ENCODE results near the gene PURA.

The PURA gene

GRCh38 chr5:140159014-140159927 lies 45.4 kb downstream of the PURA start:
- DNase-seq (ENCODE audit: low read depth): no peak

DNA sequence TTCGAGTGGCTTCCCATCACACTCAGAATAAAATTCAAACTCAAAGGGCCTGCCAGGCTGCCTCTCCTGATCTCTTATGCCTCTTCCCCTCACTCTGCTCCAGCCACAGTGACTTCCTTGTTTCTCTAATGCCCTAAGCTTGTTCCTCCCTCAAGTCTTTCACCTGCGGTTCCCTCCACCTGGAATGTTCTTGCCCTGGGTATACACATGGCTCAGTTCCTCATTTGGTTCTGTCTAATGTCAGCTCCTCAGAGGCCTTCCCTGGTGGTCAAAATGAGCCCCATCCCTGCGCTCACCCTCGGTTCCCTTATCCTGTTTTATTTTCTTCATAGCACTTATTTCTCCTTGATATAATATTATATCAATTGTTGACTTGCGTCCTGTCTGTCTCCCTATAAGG lies 48.4 kb downstream of the PURA start:
- DNase-seq (ENCODE audit: low read depth): no peak

DNA sequence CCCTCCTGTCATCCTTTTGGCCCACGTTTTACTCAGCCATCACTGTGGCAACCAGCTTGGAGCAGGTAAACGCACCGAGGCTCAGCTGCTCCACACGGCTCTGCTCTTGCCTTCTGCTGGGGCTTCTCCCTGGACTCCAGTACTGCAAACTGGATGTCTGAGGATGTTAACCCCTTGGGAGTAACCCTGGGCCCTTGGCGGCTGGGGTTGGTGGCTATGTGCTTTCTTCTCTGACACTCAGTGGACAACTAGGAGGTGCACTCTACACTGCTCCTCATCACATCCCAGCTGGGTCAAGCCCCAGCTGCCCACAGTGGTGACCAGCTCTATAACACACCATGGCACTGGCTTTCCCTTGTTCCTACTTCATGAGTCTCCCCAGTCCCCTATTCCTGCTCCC lies 48.9 kb downstream of the PURA start:
- DNase-seq (ENCODE audit: low read depth): no peak

DNA sequence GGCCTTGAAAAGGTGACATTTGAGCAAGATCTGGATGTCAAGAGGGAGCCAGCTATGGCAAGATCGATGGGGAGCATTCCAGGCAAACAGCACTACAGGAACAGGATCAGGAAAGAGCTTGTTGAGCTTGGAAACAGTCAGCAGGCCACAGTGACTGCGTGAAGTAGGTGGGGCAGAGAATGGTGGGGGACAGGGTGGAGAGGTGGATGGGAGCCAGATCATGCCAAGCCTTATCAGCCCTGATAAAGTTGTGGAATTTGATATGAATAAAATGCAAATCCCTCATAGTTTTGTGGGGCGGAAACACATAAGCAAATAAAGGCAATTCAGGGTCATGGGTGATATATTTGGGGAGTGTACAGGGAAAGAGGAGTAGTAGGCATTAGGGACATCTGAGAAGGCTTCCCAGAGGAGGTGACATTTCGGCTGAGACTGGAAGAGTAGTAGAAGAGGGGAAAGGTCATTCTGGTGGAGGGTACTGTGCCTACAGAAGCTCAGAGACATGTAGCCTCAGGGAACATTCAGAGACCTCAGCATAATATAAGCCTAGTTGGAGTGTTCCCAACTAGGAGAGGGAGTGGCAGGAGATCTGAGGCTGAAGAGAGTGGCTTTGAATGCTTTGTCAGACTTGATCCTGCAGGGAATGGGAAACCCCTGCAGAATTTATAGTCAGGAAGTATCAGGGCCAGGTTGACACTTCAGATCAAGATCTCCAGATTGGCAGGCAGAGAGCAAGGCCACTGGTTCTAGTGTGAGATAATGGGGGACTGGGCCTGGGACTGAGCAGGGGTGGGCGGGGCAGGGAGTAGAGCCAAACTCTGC lies 51.4 kb downstream of the PURA start:
- no peak for DNase-seq (ENCODE audit: low read depth)

- no peak for DNase-seq (ENCODE audit: low read depth)
Measured at GRCh38 chr5:140165923-140166270, 52.0 kb downstream of the PURA start.

DNA sequence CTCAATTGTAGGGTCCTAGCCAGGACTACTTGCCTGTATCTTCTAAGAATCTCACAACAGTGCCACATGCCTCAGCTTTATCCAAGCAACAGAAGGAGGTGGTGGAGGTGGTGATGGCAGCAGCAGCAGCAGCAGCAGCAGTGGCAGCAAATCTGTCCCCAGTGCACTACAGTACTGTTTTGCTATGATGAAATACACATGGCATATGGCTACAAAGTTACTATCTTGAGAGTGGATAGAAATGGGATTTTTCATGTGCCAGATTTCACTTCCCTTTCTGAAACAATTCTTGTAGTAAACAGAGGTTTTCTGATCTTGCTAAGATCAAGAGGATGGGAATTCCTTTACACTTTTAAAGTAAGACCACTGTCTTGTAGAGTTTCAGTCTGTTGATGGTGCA lies 53.0 kb downstream of the PURA start:
- DNase-seq (ENCODE audit: low read depth): no peak

DNA sequence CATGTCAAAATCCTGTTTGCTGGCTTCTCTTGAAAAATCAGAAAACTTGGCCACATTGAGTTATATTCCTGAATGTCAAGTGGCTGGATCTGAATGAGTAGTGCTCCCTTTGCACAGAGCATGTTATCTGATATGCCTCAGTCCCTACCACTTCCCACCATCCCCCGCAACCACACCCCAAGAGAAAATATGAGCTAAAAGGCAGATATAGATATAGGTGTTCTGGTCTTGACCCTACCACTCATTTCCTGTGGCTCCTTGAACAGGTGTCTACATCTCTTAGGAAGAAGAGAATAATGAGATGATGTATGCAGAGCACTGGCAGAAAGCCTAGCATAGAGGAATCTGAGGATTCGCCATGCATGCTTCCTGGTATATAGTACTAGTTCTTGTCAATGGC lies 54.5 kb downstream of the PURA start:
- no peak for DNase-seq (ENCODE audit: low read depth)

DNA sequence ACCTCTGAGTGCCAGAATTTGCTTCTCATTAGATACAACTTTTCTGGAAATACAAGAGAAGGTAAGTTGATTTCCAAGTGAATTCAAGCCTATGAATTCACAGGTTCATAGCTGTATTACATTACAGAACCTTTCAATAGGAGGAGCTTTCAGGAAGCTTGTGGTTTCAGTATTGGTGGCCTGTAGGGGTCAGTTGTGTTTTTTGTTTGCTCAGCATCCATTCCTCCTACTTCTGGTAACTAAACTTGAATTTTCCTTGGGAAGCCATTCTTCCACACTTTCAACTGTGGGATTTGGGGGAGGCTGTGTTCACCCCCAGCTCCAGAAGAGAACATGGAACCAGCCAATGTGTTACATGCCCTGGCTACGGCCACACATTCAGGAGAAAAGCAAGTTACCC lies 55.5 kb downstream of the PURA start:
- DNase-seq (ENCODE audit: low read depth): no peak

DNA sequence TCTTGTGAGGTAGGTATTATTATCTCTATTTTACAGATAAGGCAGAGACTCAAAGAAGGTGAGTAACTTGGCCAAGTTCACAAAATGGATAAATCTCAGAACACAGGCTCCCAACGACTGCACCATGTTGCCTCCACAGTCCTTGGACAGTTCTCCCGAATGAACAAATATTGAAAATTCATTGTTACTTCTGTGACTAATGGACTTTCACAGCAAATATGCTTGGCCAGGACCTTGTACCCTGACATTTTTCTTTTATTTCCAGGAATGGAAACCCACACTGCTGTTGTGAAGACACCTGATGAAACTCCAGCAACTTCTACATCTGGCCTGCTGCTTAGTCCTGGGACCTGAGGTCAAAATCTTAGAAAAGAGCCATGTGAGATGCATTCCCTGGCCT lies 58.6 kb downstream of the PURA start:
- DNase-seq (ENCODE audit: low read depth): no peak

- DNase-seq (ENCODE audit: low read depth): no peak
Measured at GRCh38 chr5:140174014-140174413, 60.1 kb downstream of the PURA start.

GRCh38 chr5:140174465-140175366 lies 60.8 kb downstream of the PURA start, which contains the start of gene CYSTM1:
CYSTM1 (plus strand) TSS chr5:140175188; CDS start chr5:140194466, 19,278 bp downstream.
- peak; percentile 70 for DNase-seq (ENCODE audit: low read depth)

All from CMK (cell line).